Left ventricle myocardium inferior (tissue), 1 donor: ENCODE results near the gene ISM1. TPM values are rescaled to one million over a fixed set of nuclear protein-coding genes. Genes with fewer than 3 reads are reported as not detected.

Source experiments
- DNase-seq: peaks from one replicate; pipeline ENCODE4 v3.0.0-alpha.2; 2020
- H3K27ac ChIP-seq: fragments of 200-600 bp; replicated peaks from 2 replicates; pipeline ENCODE4 v1.8.0; 2021
- H3K27me3 ChIP-seq: fragments of 200-600 bp; 2 replicates; pipeline ENCODE4 v1.8.0; 2021; ENCODE audit warnings: low read depth
- H3K36me3 ChIP-seq: fragments of 200-600 bp; 2 replicates; pipeline ENCODE4 v1.8.0; 2021
- H3K4me1 ChIP-seq: fragments of 200-600 bp; 2 replicates; pipeline ENCODE4 v1.8.0; 2021
- H3K4me3 ChIP-seq: fragments of 200-600 bp; 2 replicates; pipeline ENCODE4 v1.8.0; 2021; ENCODE audit warnings: mild to moderate bottlenecking, moderate library complexity
- H3K9me3 ChIP-seq: fragments of 200-600 bp; replicated peaks from 2 replicates; pipeline ENCODE4 v1.8.0; 2021
- CTCF ChIP-seq: fragments of 200-600 bp; IDR thresholded peaks from 2 replicates; pipeline ENCODE4 v1.8.0; 2021; ENCODE audit warnings: antibody characterized with exemption, mild to moderate bottlenecking, borderline replicate concordance
- intact Hi-C: fragments of 100-400 bp; cut with micrococcal nuclease; formaldehyde crosslinking; loops from one replicate; pipeline ENCODE4 v1.11.0; 2022
- total RNA-seq: library from RNA; stranded (reverse); fragmentation: NEBNext Ultra II Directional; extraction: Animal tissue kit (Norgen Biotek cat#: 25700); gene quantifications from one replicate; pipeline ENCODE4 v1.2.1, GENCODE V29; 2021
- donor health status: DM: no; HTN: yes; CAD: no; lungs with severe emphysema.

The ISM1 gene
- total RNA-seq, 1 donor from 2014 or later = 1.3 TPM

GRCh38 chr20:13186043-13186774 lies 34.9 kb upstream of the ISM1 start:
- intact Hi-C loops = no loop called here
- H3K36me3 ChIP-seq = no peaks in the 10 kb centered on the region
- H3K27me3 ChIP-seq = no peaks in the 10 kb centered on the region
- H3K9me3 ChIP-seq = peaks cover 32% of the 10 kb centered on the region
- no peak for TF ChIP-seq CTCF
- no peaks in the 10 kb centered on the region for H3K4me1 ChIP-seq
- DNase-seq = no peak
- H3K4me3 ChIP-seq = no peak overlapping the region
- H3K27ac ChIP-seq = no peak overlapping the region

GRCh38 chr20:13187899-13188298 lies 33.2 kb upstream of the ISM1 start:
- H3K4me3 ChIP-seq = no peak overlapping the region
- H3K36me3 ChIP-seq = no peaks in the 10 kb centered on the region
- intact Hi-C loops = no loop called here
- DNase-seq = no peak
- peaks cover 32% of the 10 kb centered on the region for H3K9me3 ChIP-seq
- H3K27ac ChIP-seq = no peak overlapping the region
- H3K4me1 ChIP-seq = no peaks in the 10 kb centered on the region
- TF ChIP-seq CTCF = no peak
- H3K27me3 ChIP-seq = no peaks in the 10 kb centered on the region

- H3K27me3 ChIP-seq = no peaks in the 10 kb centered on the region
- H3K27ac ChIP-seq = no peak overlapping the region
- DNase-seq = no peak
- H3K9me3 ChIP-seq = no peaks in the 10 kb centered on the region
- TF ChIP-seq CTCF = no peak
- H3K4me3 ChIP-seq = no peak overlapping the region
- H3K4me1 ChIP-seq = no peaks in the 10 kb centered on the region
- H3K36me3 ChIP-seq = no peaks in the 10 kb centered on the region
- intact Hi-C loops = no loop called here
These were observed 21.8 kb upstream of the ISM1 start for GRCh38 chr20:13199279-13199678.

- intact Hi-C loops = no loop called here
- no peaks in the 10 kb centered on the region for H3K9me3 ChIP-seq
- H3K4me3 ChIP-seq = no peak overlapping the region
- no peak for TF ChIP-seq CTCF
- H3K27ac ChIP-seq = no peak overlapping the region
- DNase-seq = no peak
- no peaks in the 10 kb centered on the region for H3K4me1 ChIP-seq
- H3K36me3 ChIP-seq = no peaks in the 10 kb centered on the region
- H3K27me3 ChIP-seq = peaks cover 3% of the 10 kb centered on the region
These were observed 20.1 kb upstream of the ISM1 start for GRCh38 chr20:13200767-13201500.

GRCh38 chr20:13202565-13202964 lies 18.5 kb upstream of the ISM1 start:
- H3K9me3 ChIP-seq = no peaks in the 10 kb centered on the region
- no peak for TF ChIP-seq CTCF
- peaks cover 3% of the 10 kb centered on the region for H3K27me3 ChIP-seq
- no peak overlapping the region for H3K4me3 ChIP-seq
- DNase-seq = no peak
- no peaks in the 10 kb centered on the region for H3K4me1 ChIP-seq
- intact Hi-C loops = no loop called here
- H3K36me3 ChIP-seq = no peaks in the 10 kb centered on the region
- no peak overlapping the region for H3K27ac ChIP-seq
